HEK293 (cell line): ENCODE measurements around the gene IL17B.

Source experiments
- GLIS1 ChIP-seq: fragments of 450-650 bp; formaldehyde crosslinking; IDR thresholded peaks from 2 replicates; pipeline ENCODE4 v1.5.1; 2016; ENCODE audit warnings: missing biosample characterization, missing genetic modification characterization
- KLF16 ChIP-seq: fragments of 450-650 bp; formaldehyde crosslinking; IDR thresholded peaks from 2 replicates; pipeline ENCODE4 v1.5.1; 2017; ENCODE audit warnings: missing biosample characterization, missing genetic modification characterization
- MEIS1 ChIP-seq: sonication (generic); formaldehyde crosslinking; IDR thresholded peaks from 2 replicates; pipeline ENCODE4 v1.8.1; 2022; ENCODE audit warnings: missing genetic modification reagents, mild to moderate bottlenecking, borderline replicate concordance
- SCRT2 ChIP-seq: fragments of 450-650 bp; formaldehyde crosslinking; IDR thresholded peaks from 2 replicates; pipeline ENCODE4 v1.5.1; 2016; ENCODE audit warnings: missing biosample characterization, missing genetic modification characterization
- YY2 ChIP-seq: fragments of 450-650 bp; formaldehyde crosslinking; IDR thresholded peaks from 2 replicates; pipeline ENCODE4 v1.5.1; 2016; ENCODE audit warnings: missing biosample characterization, missing genetic modification characterization
- ZBTB1 ChIP-seq: fragments of 450-650 bp; formaldehyde crosslinking; IDR thresholded peaks from 2 replicates; pipeline ENCODE4 v1.5.1; 2016; ENCODE audit warnings: missing biosample characterization, missing genetic modification characterization
- ZBTB21 ChIP-seq: fragments of 450-650 bp; formaldehyde crosslinking; IDR thresholded peaks from 2 replicates; pipeline ENCODE4 v1.5.1; 2017; ENCODE audit warnings: missing biosample characterization, missing genetic modification characterization
- ZNF132 ChIP-seq: fragments of 450-650 bp; formaldehyde crosslinking; IDR thresholded peaks from 2 replicates; pipeline ENCODE4 v1.5.1; 2017; ENCODE audit warnings: missing biosample characterization, missing genetic modification characterization, borderline replicate concordance
- ZNF155 ChIP-seq: fragments of 450-650 bp; formaldehyde crosslinking; IDR thresholded peaks from 2 replicates; pipeline ENCODE4 v1.5.1; 2016; ENCODE audit warnings: missing biosample characterization, missing genetic modification characterization
- ZNF19 ChIP-seq: fragments of 450-650 bp; formaldehyde crosslinking; IDR thresholded peaks from 2 replicates; pipeline ENCODE4; 2016; ENCODE audit warnings: missing biosample characterization, missing genetic modification characterization, low read depth
- ZNF221 ChIP-seq: fragments of 450-650 bp; formaldehyde crosslinking; IDR thresholded peaks from 2 replicates; pipeline ENCODE4 v1.5.1; 2017; ENCODE audit warnings: missing biosample characterization, missing genetic modification characterization, borderline replicate concordance
- ZNF223 ChIP-seq: fragments of 450-650 bp; formaldehyde crosslinking; IDR thresholded peaks from 2 replicates; pipeline ENCODE4 v1.5.1; 2016; ENCODE audit warnings: missing biosample characterization, missing genetic modification characterization
- ZNF335 ChIP-seq: fragments of 450-650 bp; formaldehyde crosslinking; conservative IDR thresholded peaks from 2 replicates; pipeline ENCODE4 v1.5.1; 2016; ENCODE audit warnings: missing biosample characterization, missing genetic modification characterization
- ZNF37A ChIP-seq: fragments of 450-650 bp; IDR thresholded peaks from 2 replicates; pipeline ENCODE4 v1.5.1; 2018; ENCODE audit warnings: missing biosample characterization, missing genetic modification characterization
- ZNF521 ChIP-seq: fragments of 450-650 bp; formaldehyde crosslinking; IDR thresholded peaks from 2 replicates; pipeline ENCODE4 v1.5.1; 2017; ENCODE audit warnings: missing biosample characterization, mild to moderate bottlenecking, missing genetic modification characterization
- ZNF530 ChIP-seq: fragments of 450-650 bp; formaldehyde crosslinking; IDR thresholded peaks from 2 replicates; pipeline ENCODE4 v1.5.1; 2016; ENCODE audit warnings: low read depth, missing biosample characterization, missing genetic modification characterization
- ZNF544 ChIP-seq: fragments of 450-650 bp; formaldehyde crosslinking; IDR thresholded peaks from 2 replicates; pipeline ENCODE4 v1.5.0; 2017; ENCODE audit warnings: missing biosample characterization, missing genetic modification characterization
- ZNF549 ChIP-seq: fragments of 450-650 bp; IDR thresholded peaks from 2 replicates; pipeline ENCODE4 v1.5.1; 2018; ENCODE audit warnings: missing biosample characterization, missing genetic modification characterization, mild to moderate bottlenecking, inconsistent platforms, moderate library complexity
- ZNF558 ChIP-seq: fragments of 450-650 bp; formaldehyde crosslinking; IDR thresholded peaks from 2 replicates; pipeline ENCODE4 v1.5.1; 2016; ENCODE audit warnings: missing biosample characterization, missing genetic modification characterization
- ZNF561 ChIP-seq: fragments of 450-650 bp; IDR thresholded peaks from 2 replicates; pipeline ENCODE4 v1.5.1; 2018; ENCODE audit warnings: missing biosample characterization, missing genetic modification characterization, borderline replicate concordance
- ZNF621 ChIP-seq: fragments of 450-650 bp; formaldehyde crosslinking; IDR thresholded peaks from 2 replicates; pipeline ENCODE4 v1.5.1; 2017; ENCODE audit warnings: missing biosample characterization, missing genetic modification characterization
- ZNF658 ChIP-seq: fragments of 450-650 bp; formaldehyde crosslinking; IDR thresholded peaks from 2 replicates; pipeline ENCODE4; 2016; ENCODE audit warnings: missing biosample characterization, missing genetic modification characterization
- ZNF670 ChIP-seq: fragments of 450-650 bp; formaldehyde crosslinking; IDR thresholded peaks from 2 replicates; pipeline ENCODE4 v1.5.1; 2016; ENCODE audit warnings: missing biosample characterization, missing genetic modification characterization, low read depth
- ZNF843 ChIP-seq: fragments of 450-650 bp; formaldehyde crosslinking; IDR thresholded peaks from 2 replicates; pipeline ENCODE4 v1.5.1; 2016; ENCODE audit warnings: missing biosample characterization, missing genetic modification characterization
- ZSCAN30 ChIP-seq: fragments of 450-650 bp; IDR thresholded peaks from 2 replicates; pipeline ENCODE4 v1.5.1; 2018; ENCODE audit warnings: missing biosample characterization, mild to moderate bottlenecking, missing genetic modification characterization, moderate library complexity
- ZXDB ChIP-seq: fragments of 450-650 bp; formaldehyde crosslinking; IDR thresholded peaks from 2 replicates; pipeline ENCODE4 v1.5.1; 2016; ENCODE audit warnings: missing biosample characterization, missing genetic modification characterization
- TF ChIP-seq, protein P1 (sequence below): fragments of 450-650 bp; formaldehyde crosslinking; IDR thresholded peaks from 2 replicates; pipeline ENCODE4 v1.5.1; 2016; ENCODE audit warnings: missing biosample characterization, missing genetic modification characterization
- TF ChIP-seq, protein P2 (sequence below): fragments of 450-650 bp; formaldehyde crosslinking; IDR thresholded peaks from 2 replicates; pipeline ENCODE4 v1.5.1; 2016; ENCODE audit warnings: missing biosample characterization, missing genetic modification characterization
- TF ChIP-seq, protein P3 (sequence below): fragments of 450-650 bp; formaldehyde crosslinking; IDR thresholded peaks from 2 replicates; pipeline ENCODE4 v1.5.1; 2016; ENCODE audit warnings: missing biosample characterization, missing genetic modification characterization
- TF ChIP-seq, protein P4 (sequence below): fragments of 450-650 bp; formaldehyde crosslinking; IDR thresholded peaks from 2 replicates; pipeline ENCODE4 v1.5.1; 2017; ENCODE audit warnings: missing biosample characterization, missing genetic modification characterization
- TF ChIP-seq, protein P5 (sequence below): fragments of 450-650 bp; IDR thresholded peaks from 2 replicates; pipeline ENCODE4 v1.5.1; 2018; ENCODE audit warnings: missing biosample characterization, missing genetic modification characterization

Gene IL17B

DNA sequence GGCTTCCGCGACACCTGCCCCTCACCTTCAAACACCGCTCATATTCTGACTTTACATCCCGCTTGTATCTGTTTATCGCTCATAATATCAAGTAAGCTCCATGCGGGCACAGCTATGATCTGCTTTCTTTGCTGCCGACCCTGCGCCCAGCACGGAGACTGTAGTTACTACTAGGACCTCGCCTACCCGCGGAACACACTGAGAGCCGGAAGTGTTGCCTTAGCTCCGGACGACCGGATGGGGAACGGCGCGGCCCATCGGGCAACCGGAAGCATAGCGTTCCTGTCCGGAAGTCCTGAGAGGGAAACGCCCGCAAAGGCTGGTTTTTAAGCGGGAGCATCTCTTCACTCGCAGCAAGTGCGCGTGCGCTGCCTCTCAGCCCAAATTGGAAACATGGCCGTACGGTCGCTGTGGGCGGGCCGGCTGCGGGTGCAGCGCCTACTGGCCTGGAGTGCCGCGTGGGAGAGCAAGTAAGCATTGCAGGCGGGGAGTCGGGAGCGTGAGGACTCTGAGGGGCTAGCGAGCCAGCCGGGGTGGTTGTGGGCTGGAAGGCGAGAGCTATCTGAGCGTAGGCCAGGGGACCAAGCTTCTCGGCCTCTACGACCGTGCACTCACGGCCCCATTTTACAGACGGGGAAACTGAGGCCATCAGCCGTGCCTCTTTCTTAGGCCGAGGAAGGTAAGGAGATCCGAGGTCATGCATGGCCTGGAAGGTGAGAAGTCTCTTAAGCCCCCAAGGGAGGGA, 33.8 kb downstream of the IL17B start, which contains the start of gene GRPEL2 (continued):
- TF ChIP-seq ZNF221 (tag by site-specific recombination) (no peak), ZNF658 (tag by site-specific recombination) (no peak), ZNF621 (no peak), ZNF37A (tag by site-specific recombination) (no peak), ZNF561 (tag by site-specific recombination) (peak; percentile 77; the same call in 1 of the 2 replicates), MEIS1 (CRISPR knock-in tag) (no peak), ZNF521 (tag by site-specific recombination) (no peak), ZBTB1 (tag by site-specific recombination) (no peak), ZNF335 (tag by site-specific recombination) (peak; percentile 98), ZNF19 (tag by site-specific recombination) (no peak), ZNF843 (tag by site-specific recombination) (peak; percentile 58), ZNF223 (tag by site-specific recombination) (no peak), ZXDB (tag by site-specific recombination) (peak; percentile 78), ZSCAN30 (tag by site-specific recombination) (peak; percentile 65; the same call in 1 of the 2 replicates), SCRT2 (tag by site-specific recombination) (peak; percentile 37), ZNF558 (tag by site-specific recombination) (peak; percentile 37; the same call in 1 of the 2 replicates), ZNF670 (tag by site-specific recombination) (no peak), YY2 (tag by site-specific recombination) (peak; percentile 80), ZNF132 (tag by site-specific recombination) (no peak), KLF16 (tag by site-specific recombination) (no peak), GLIS1 (tag by site-specific recombination) (peak; percentile 76), ZNF544 (tag by site-specific recombination) (no peak), ZNF530 (tag by site-specific recombination) (no peak), ZNF549 (tag by site-specific recombination) (no peak), ZNF155 (tag by site-specific recombination) (no peak), ZBTB21 (tag by site-specific recombination) (no peak; the same call in 1 of the 2 replicates)
- TF ChIP-seq, protein P1, sequence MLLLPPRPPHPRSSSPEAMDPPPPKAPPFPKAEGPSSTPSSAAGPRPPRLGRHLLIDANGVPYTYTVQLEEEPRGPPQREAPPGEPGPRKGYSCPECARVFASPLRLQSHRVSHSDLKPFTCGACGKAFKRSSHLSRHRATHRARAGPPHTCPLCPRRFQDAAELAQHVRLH (tag by site-specific recombination), result peak; percentile 100
- TF ChIP-seq, protein P2, sequence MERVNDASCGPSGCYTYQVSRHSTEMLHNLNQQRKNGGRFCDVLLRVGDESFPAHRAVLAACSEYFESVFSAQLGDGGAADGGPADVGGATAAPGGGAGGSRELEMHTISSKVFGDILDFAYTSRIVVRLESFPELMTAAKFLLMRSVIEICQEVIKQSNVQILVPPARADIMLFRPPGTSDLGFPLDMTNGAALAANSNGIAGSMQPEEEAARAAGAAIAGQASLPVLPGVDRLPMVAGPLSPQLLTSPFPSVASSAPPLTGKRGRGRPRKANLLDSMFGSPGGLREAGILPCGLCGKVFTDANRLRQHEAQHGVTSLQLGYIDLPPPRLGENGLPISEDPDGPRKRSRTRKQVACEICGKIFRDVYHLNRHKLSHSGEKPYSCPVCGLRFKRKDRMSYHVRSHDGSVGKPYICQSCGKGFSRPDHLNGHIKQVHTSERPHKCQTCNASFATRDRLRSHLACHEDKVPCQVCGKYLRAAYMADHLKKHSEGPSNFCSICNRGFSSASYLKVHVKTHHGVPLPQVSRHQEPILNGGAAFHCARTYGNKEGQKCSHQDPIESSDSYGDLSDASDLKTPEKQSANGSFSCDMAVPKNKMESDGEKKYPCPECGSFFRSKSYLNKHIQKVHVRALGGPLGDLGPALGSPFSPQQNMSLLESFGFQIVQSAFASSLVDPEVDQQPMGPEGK (tag by site-specific recombination), result no peak; the same call in 1 of the 2 replicates
- TF ChIP-seq, protein P3, sequence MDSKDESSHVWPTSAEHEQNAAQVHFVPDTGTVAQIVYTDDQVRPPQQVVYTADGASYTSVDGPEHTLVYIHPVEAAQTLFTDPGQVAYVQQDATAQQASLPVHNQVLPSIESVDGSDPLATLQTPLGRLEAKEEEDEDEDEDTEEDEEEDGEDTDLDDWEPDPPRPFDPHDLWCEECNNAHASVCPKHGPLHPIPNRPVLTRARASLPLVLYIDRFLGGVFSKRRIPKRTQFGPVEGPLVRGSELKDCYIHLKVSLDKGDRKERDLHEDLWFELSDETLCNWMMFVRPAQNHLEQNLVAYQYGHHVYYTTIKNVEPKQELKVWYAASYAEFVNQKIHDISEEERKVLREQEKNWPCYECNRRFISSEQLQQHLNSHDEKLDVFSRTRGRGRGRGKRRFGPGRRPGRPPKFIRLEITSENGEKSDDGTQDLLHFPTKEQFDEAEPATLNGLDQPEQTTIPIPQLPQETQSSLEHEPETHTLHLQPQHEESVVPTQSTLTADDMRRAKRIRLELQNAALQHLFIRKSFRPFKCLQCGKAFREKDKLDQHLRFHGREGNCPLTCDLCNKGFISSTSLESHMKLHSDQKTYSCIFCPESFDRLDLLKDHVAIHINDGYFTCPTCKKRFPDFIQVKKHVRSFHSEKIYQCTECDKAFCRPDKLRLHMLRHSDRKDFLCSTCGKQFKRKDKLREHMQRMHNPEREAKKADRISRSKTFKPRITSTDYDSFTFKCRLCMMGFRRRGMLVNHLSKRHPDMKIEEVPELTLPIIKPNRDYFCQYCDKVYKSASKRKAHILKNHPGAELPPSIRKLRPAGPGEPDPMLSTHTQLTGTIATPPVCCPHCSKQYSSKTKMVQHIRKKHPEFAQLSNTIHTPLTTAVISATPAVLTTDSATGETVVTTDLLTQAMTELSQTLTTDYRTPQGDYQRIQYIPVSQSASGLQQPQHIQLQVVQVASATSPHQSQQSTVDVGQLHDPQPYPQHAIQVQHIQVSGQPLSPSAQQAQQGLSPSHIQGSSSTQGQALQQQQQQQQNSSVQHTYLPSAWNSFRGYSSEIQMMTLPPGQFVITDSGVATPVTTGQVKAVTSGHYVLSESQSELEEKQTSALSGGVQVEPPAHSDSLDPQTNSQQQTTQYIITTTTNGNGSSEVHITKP (tag by site-specific recombination), result no peak
- TF ChIP-seq, protein P4, sequence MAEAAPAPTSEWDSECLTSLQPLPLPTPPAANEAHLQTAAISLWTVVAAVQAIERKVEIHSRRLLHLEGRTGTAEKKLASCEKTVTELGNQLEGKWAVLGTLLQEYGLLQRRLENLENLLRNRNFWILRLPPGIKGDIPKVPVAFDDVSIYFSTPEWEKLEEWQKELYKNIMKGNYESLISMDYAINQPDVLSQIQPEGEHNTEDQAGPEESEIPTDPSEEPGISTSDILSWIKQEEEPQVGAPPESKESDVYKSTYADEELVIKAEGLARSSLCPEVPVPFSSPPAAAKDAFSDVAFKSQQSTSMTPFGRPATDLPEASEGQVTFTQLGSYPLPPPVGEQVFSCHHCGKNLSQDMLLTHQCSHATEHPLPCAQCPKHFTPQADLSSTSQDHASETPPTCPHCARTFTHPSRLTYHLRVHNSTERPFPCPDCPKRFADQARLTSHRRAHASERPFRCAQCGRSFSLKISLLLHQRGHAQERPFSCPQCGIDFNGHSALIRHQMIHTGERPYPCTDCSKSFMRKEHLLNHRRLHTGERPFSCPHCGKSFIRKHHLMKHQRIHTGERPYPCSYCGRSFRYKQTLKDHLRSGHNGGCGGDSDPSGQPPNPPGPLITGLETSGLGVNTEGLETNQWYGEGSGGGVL (tag by site-specific recombination), result peak; percentile 33; the same call in 1 of the 2 replicates
- TF ChIP-seq, protein P5, sequence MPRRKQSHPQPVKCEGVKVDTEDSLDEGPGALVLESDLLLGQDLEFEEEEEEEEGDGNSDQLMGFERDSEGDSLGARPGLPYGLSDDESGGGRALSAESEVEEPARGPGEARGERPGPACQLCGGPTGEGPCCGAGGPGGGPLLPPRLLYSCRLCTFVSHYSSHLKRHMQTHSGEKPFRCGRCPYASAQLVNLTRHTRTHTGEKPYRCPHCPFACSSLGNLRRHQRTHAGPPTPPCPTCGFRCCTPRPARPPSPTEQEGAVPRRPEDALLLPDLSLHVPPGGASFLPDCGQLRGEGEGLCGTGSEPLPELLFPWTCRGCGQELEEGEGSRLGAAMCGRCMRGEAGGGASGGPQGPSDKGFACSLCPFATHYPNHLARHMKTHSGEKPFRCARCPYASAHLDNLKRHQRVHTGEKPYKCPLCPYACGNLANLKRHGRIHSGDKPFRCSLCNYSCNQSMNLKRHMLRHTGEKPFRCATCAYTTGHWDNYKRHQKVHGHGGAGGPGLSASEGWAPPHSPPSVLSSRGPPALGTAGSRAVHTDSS (tag by site-specific recombination), result no peak
